Bronchus fibroblast of lung (primary cell): Measurements from ENCODE around the gene ZC3H7A. TPM values are rescaled to one million over a fixed set of nuclear protein-coding genes. Genes with fewer than 3 reads are reported as not detected.

ENCODE experiments used
- total RNA-seq: library from RNA; depleted of rRNA; stranded (reverse); fragments of >200 nt; gene quantifications from 2 replicates; pipeline ENCODE4 v1.2.3, GENCODE V29; 2015

ZC3H7A gene, protein sequence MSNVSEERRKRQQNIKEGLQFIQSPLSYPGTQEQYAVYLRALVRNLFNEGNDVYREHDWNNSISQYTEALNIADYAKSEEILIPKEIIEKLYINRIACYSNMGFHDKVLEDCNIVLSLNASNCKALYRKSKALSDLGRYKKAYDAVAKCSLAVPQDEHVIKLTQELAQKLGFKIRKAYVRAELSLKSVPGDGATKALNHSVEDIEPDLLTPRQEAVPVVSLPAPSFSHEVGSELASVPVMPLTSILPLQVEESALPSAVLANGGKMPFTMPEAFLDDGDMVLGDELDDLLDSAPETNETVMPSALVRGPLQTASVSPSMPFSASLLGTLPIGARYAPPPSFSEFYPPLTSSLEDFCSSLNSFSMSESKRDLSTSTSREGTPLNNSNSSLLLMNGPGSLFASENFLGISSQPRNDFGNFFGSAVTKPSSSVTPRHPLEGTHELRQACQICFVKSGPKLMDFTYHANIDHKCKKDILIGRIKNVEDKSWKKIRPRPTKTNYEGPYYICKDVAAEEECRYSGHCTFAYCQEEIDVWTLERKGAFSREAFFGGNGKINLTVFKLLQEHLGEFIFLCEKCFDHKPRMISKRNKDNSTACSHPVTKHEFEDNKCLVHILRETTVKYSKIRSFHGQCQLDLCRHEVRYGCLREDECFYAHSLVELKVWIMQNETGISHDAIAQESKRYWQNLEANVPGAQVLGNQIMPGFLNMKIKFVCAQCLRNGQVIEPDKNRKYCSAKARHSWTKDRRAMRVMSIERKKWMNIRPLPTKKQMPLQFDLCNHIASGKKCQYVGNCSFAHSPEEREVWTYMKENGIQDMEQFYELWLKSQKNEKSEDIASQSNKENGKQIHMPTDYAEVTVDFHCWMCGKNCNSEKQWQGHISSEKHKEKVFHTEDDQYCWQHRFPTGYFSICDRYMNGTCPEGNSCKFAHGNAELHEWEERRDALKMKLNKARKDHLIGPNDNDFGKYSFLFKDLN
- 12.8 and 16.6 TPM in 2 replicates for total RNA-seq

DNA sequence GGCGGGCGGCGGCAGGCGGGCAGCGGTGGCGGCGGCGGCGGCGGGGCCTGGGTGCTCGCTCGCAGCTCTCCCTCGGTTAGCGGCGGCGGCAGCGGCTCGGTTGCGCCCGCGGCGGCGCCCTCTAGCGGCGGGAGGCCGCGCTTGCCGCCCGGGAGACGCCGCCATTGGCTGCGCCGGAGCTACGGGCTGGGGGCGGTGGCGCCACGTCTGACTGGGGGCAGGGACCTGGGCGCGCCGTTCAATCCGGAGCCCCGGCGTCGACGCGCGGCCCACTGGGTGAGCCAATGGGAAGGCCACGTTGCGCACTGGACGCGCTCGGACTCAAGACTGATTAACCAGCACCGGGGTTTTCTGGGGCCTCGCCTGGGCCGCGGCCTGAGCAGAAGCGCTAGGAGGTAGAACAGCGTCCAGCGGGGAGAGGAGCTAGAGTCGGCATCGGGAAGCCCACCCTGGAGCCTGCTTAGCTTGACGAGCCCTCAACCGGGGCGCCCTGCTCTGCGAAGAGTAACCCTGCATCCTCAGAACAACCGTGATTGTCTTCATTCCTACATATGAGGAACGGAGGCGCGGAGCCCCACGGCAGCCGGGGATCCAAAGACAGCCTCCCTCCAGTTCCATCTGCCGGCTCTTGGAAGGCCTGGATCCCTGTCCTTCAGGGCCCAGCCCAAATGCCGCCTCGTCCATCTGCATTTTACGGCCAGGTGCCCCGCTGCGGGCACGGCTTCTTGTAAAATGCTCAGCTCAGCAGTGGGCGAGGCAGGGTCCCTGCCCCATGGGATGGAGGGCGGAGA lies at the start of gene ZC3H7A:
ZC3H7A (minus strand) TSS at position 93 of the 791 bp plus-strand sequence. CDS start 14,904 bp downstream, outside the sequence.

DNA sequence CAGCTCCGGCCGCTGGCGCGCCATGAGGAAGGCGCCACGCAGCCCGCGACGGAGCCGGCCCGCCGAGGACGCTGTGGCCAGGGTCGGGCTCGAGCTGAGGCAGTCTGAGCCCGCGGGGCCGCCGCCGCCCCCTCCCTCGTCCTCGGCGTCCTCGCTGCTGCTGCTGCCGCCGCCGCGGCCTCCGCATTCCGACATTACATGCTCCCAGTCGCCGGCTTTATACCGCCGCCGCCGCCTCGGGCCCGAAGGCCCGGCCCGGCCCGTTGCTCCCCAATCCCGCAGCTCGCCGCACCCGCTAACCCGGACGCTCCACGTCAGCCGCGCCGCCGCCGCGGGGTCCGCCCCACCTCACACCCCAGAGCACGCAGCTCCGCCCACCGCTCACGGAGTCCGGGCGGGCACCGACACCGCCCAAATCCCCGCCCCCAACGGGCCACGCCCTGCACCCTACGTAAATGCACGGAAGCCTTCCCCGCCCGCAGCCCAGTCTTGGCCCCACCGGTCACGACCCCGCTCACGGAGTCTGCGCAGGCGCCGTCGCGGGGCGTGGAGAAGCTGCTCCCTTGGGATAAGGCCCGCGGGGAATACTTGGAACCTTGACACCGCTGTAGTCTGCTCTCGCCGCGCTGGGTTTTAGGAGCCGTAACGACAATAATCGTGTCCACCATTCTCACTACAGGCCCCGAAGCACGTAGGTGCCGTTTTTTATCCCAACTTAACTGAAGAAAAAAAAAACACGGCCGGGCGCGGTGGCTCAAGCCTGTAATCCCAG lies 54.3 kb downstream of the ZC3H7A start, which contains the start of gene TXNDC11:
TXNDC11 (minus strand) TSS at position 322 of the 772 bp plus-strand sequence; CDS start at position 195, 127 bp downstream.

Other genes with a start within 250 kb of the ZC3H7A start
- gene LITAF, start 210.3 kb downstream of the ZC3H7A start, total RNA-seq: 68.3 and 71.9 TPM in 2 replicates
- 6.7 and 7.7 TPM in 2 replicates for gene SNN, start 128.8 kb downstream of the ZC3H7A start, total RNA-seq
- gene TXNDC11, start 54.4 kb downstream of the ZC3H7A start, total RNA-seq: 33.8 and 35.1 TPM in 2 replicates
- 72.2 and 130 TPM in 2 replicates for gene RSL1D1, start 54.3 kb upstream of the ZC3H7A start, total RNA-seq
- gene GSPT1, start 118.7 kb upstream of the ZC3H7A start, total RNA-seq: 58.1 and 60.2 TPM in 2 replicates
- 1.5 and 2.5 TPM in 2 replicates for gene NPIPB2, start 144.8 kb upstream of the ZC3H7A start, total RNA-seq
- not detected in 2 replicates for gene TNFRSF17, start 168.0 kb upstream of the ZC3H7A start, total RNA-seq
- gene SNX29, start 179.5 kb upstream of the ZC3H7A start, total RNA-seq: 4.3 and 4.4 TPM in 2 replicates